ENCODE data around the gene KCNQ1.

DNA sequence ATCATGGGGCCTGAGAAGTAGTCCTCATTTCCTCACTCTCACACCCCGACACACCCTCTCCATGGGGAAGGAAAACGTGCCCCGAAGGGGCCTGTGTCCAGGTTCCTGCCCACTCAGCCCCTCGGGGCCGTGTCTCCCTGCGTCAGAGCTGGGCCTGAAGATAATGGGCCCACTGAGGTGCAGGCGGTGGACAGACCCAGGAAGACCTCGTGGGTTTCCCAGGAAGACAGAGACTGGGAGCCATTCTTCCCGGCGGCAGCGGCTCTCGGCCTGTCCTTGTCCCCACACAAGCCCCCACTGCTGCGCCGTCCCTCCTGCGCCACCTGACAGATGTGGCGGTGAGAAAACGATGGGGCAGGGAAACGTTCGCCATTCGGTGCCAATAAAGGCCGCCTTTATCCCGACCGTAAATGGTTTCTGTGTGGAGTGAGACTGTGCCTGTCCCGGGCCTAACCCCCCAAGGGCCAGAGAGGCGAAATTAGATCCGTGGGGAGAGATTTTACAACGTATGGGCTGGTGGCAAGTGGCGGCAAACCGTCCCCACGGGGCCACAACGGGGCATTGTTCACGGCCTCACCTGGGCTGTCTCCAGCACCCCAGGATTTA is 351.8 kb downstream of the KCNQ1 start:
- TF ChIP-seq, protein P1, sequence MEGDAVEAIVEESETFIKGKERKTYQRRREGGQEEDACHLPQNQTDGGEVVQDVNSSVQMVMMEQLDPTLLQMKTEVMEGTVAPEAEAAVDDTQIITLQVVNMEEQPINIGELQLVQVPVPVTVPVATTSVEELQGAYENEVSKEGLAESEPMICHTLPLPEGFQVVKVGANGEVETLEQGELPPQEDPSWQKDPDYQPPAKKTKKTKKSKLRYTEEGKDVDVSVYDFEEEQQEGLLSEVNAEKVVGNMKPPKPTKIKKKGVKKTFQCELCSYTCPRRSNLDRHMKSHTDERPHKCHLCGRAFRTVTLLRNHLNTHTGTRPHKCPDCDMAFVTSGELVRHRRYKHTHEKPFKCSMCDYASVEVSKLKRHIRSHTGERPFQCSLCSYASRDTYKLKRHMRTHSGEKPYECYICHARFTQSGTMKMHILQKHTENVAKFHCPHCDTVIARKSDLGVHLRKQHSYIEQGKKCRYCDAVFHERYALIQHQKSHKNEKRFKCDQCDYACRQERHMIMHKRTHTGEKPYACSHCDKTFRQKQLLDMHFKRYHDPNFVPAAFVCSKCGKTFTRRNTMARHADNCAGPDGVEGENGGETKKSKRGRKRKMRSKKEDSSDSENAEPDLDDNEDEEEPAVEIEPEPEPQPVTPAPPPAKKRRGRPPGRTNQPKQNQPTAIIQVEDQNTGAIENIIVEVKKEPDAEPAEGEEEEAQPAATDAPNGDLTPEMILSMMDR (IDR thresholded peaks at IDR 0.05) = no peak
- TF ChIP-seq POLR2A (IDR thresholded peaks at IDR 0.05) = no peak
- TF ChIP-seq POLR2AphosphoS5 (IDR thresholded peaks at IDR 0.05) = no peak
